Measurements from ENCODE around the gene BAG1.

The BAG1 gene

DNA sequence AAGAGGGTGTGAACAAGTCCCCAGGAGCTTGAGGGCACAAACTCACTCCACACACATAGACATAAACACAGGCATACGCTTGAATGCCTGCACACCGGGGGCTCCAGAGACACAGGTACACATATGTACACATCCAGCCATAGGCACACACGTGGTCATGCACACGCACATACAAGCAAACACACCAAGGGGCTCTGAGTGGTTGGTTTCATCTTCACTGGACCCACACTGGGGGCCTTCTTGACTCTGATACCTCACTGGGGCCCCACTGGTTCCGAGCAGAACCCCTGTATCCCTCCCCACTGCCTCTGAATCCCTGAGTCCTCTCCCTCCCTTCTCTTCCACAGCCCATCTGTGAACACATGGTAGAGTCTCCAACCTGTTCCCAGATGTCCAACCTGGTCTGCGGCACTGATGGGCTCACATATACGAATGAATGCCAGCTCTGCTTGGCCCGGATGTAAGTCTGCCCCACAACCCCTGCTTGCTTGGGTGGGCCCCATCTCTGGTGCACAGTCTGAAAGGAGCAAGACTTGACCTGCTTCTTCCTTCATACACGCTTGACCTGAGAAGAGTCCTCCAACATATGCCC, 18.1 kb downstream of the BAG1 start:
- Histone ChIP-seq H3K79me2 (ENCODE audit: insufficient read depth, low read length) (no peaks in the 10 kb centered on the region), H3F3A (ENCODE audit: insufficient read depth, low read length) (no peaks in the 10 kb centered on the region), H2AFZ (ENCODE audit: low read length) (no peak overlapping the region), H3K9ac (ENCODE audit: low read length) (no peak overlapping the region), H3K9me3 (ENCODE audit: low read length) (no peaks in the 10 kb centered on the region), H3K27me3 (ENCODE audit: insufficient read depth, low read length) (no peaks in the 10 kb centered on the region), H3K4me1 (ENCODE audit: insufficient read depth, low read length, severe bottlenecking) (peaks cover 11% of the 10 kb centered on the region), H3K9me2 (ENCODE audit: low read depth, low read length) (no peaks in the 10 kb centered on the region), H4K20me1 (ENCODE audit: insufficient read depth, low read length) (no peaks in the 10 kb centered on the region), H3K4me3 (ENCODE audit: low read depth, low read length, poor library complexity, severe bottlenecking) (no peak overlapping the region), H3K4me2 (ENCODE audit: low read length) (no peak overlapping the region), H3K27ac (ENCODE audit: low read depth, low read length, poor library complexity, severe bottlenecking) (no peak overlapping the region), H3K36me3 (ENCODE audit: insufficient read depth, low read length) (peaks cover 14% of the 10 kb centered on the region; the same call in 1 of the 2 replicates)
- TF ChIP-seq, protein P1, sequence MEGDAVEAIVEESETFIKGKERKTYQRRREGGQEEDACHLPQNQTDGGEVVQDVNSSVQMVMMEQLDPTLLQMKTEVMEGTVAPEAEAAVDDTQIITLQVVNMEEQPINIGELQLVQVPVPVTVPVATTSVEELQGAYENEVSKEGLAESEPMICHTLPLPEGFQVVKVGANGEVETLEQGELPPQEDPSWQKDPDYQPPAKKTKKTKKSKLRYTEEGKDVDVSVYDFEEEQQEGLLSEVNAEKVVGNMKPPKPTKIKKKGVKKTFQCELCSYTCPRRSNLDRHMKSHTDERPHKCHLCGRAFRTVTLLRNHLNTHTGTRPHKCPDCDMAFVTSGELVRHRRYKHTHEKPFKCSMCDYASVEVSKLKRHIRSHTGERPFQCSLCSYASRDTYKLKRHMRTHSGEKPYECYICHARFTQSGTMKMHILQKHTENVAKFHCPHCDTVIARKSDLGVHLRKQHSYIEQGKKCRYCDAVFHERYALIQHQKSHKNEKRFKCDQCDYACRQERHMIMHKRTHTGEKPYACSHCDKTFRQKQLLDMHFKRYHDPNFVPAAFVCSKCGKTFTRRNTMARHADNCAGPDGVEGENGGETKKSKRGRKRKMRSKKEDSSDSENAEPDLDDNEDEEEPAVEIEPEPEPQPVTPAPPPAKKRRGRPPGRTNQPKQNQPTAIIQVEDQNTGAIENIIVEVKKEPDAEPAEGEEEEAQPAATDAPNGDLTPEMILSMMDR (IDR thresholded peaks at IDR 0.05; ENCODE audit: low read length), result no peak
- no peak for TF ChIP-seq EZH2 (IDR thresholded peaks at IDR 0.05; ENCODE audit: borderline replicate concordance, low read length)

DNA sequence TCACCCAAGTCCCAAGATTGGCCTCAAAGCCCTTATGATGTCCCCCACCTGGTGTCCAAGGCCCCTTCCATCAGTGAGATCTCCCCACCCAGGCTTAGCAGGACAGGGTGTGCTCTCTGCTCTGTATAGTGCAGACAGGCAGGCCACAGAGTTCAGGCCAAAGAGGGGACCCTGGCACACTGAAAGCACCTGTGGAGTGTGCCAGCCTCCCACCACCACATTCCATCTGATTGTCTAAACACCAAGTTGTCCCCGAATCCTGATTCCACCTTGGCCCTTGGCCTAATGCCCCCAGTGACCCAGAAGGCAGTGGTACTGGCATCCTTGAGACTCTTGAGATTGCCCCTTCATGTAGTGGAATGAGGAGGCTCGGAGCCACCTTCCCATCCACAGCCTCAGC, 19.2 kb downstream of the BAG1 start:
- Histone ChIP-seq H3K9ac (ENCODE audit: low read length) (no peak overlapping the region), H3K27me3 (ENCODE audit: insufficient read depth, low read length) (no peaks in the 10 kb centered on the region; the same call in 1 of the 2 replicates), H3K4me1 (ENCODE audit: insufficient read depth, low read length, severe bottlenecking) (peaks cover 11% of the 10 kb centered on the region), H3K9me3 (ENCODE audit: low read length) (no peaks in the 10 kb centered on the region), H3F3A (ENCODE audit: insufficient read depth, low read length) (no peaks in the 10 kb centered on the region), H3K27ac (ENCODE audit: low read depth, low read length, poor library complexity, severe bottlenecking) (no peak overlapping the region), H4K20me1 (ENCODE audit: insufficient read depth, low read length) (no peaks in the 10 kb centered on the region), H3K36me3 (ENCODE audit: insufficient read depth, low read length) (peaks cover 7% of the 10 kb centered on the region; the same call in 1 of the 2 replicates), H3K4me3 (ENCODE audit: low read depth, low read length, poor library complexity, severe bottlenecking) (no peak overlapping the region), H3K4me2 (ENCODE audit: low read length) (no peak overlapping the region), H2AFZ (ENCODE audit: low read length) (no peak overlapping the region), H3K79me2 (ENCODE audit: insufficient read depth, low read length) (no peaks in the 10 kb centered on the region), H3K9me2 (ENCODE audit: low read depth, low read length) (no peaks in the 10 kb centered on the region)
- TF ChIP-seq, protein P1 (IDR thresholded peaks at IDR 0.05; ENCODE audit: low read length), result no peak
- TF ChIP-seq EZH2 (IDR thresholded peaks at IDR 0.05; ENCODE audit: borderline replicate concordance, low read length), result no peak

DNA sequence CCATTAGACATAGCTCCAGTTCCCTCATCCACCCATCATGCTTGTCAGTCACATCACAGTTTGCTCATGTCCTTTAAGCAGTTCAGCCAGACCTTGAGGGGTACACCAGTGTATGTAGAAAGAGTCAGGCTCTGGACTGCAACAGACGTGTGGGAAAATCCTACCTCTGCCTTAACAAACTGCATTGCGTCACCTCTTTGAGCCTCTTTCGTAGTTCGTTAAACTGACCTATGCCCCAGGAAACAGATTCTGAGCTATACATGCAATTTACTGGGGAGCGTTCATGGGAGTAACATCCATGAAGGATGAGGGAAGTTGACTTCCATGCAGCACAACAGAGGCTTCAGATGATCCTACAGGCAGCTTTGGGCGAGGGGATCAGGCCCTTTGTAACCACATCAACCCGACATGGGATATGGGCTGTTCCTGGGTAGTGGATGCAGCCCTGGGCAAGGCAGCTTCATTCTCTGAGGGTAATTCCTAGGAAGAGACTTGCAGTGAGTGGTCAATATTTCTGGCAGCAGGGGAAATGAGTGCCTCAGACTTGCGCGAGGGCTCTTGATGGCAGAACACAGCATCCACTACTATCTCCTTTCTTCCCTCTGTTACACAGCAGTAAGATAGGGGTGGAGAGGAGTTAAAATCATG, 20.2 kb downstream of the BAG1 start:
- no peaks in the 10 kb centered on the region for H3K9me3 ChIP-seq (ENCODE audit: low read length)
- peaks cover 4% of the 10 kb centered on the region for H3K4me1 ChIP-seq (ENCODE audit: insufficient read depth, low read length, severe bottlenecking)
- H3K27ac ChIP-seq (ENCODE audit: low read depth, low read length, poor library complexity, severe bottlenecking), result no peak overlapping the region
- no peak overlapping the region for H3K4me2 ChIP-seq (ENCODE audit: low read length)
- H3K9ac ChIP-seq (ENCODE audit: low read length), result no peak overlapping the region
- no peak overlapping the region for H3K4me3 ChIP-seq (ENCODE audit: low read depth, low read length, poor library complexity, severe bottlenecking)
- H2AFZ ChIP-seq (ENCODE audit: low read length), result no peak overlapping the region
- no peaks in the 10 kb centered on the region for H3F3A ChIP-seq (ENCODE audit: insufficient read depth, low read length)
- H4K20me1 ChIP-seq (ENCODE audit: insufficient read depth, low read length), result no peaks in the 10 kb centered on the region
- H3K36me3 ChIP-seq (ENCODE audit: insufficient read depth, low read length), result no peaks in the 10 kb centered on the region; the same call in 1 of the 2 replicates
- TF ChIP-seq, protein P1 (IDR thresholded peaks at IDR 0.05; ENCODE audit: low read length), result no peak
- TF ChIP-seq EZH2 (IDR thresholded peaks at IDR 0.05; ENCODE audit: borderline replicate concordance, low read length), result no peak
- no peaks in the 10 kb centered on the region for H3K79me2 ChIP-seq (ENCODE audit: insufficient read depth, low read length)
- no peaks in the 10 kb centered on the region; the same call in 1 of the 2 replicates for H3K27me3 ChIP-seq (ENCODE audit: insufficient read depth, low read length)
- no peaks in the 10 kb centered on the region for H3K9me2 ChIP-seq (ENCODE audit: low read depth, low read length)

Data from OCI-LY1 (cell line).